DMS53 treated with DMSO at 0.1 percent for 48 hours (cell line): ENCODE data around the gene GABRB2.

Experiments used
- DNase-seq: peaks from one replicate; lab custom pipeline; 2025; ENCODE audit not compliant: unreplicated experiment; lab: John Stamatoyannopoulos, UW

GABRB2 gene

GRCh38 chr5:161481922-161482321, 64.6 kb downstream of the GABRB2 start:
- no peak for DNase-seq

GRCh38 chr5:161471211-161471950, 75.1 kb downstream of the GABRB2 start:
- DNase-seq, result no peak

DNA sequence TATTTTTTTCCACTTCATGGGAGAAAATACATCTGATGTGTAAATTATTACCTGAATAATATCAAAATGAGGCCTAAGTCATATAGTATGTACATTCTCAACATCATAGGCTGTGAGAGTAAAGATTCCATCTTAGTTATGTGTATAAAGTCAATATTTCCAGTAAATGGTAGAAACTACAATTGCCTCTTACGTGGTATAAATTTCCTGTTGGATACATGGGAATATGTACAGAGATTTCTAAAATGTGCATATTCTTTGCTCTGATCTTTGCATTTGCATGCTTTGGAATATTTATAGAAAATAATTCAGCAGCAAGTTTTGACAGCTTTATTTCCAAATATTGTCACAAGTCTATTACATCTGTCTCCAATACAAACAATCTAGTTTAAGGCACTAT, 78.8 kb downstream of the GABRB2 start:
- DNase-seq, result no peak

- no peak for DNase-seq
Measured at GRCh38 chr5:161460741-161461140, 85.8 kb downstream of the GABRB2 start.

DNA sequence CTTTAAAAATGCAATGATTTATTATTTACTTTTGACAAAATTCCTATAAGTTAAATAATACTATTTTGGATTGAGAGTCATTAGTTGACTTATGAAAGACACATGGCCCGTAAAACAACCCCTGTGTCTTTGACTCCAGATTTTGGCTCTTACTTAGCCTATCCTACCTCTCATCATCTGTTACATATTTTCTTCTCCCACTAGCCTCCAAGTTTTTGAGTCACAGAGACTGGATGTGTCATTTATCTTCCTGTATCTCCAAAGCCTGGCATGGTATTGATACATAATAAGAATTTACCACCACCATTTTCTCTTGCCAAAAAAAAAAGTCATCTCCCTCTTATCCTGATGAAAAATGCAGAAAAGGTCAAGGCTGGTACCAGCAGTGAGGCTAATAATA, 99.9 kb downstream of the GABRB2 start:
- no peak for DNase-seq

DNA sequence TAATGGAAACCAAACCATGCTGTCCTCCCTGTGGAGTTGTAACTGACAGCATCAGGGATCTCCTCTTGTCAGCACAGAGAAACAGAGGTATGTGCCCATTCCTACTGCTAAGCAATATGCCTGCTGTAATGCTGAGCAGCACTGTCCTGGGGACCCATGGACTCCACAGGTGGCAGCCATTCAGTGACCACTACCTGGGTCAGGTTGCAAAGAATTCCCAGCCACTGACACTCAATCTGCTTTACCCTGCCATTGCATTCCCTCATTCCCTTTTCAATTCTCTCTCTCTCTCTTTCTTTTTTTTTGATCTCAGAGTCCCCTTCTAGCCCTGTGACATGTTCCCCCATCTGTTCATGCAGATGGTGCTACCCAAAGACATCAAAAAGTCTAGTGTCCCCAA, 104.1 kb downstream of the GABRB2 start:
- no peak for DNase-seq

DNA sequence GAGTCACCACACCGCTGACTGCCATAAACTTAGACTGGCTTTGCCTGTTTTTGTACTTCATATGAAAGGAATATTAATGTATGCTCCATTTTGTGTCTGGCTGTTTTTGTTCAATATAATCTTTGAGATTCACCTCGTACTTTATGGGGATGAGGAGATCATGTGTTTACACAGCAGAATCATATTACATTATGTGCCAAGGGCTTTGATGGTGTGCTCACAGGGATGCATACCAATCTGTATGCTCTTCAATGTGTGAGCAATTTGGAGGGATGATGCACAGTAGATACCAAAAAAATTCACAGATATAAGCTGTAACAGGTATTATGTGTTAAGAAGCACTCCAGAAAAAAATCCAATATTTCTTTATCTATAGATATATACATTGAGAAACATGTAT, 113.7 kb downstream of the GABRB2 start:
- DNase-seq, result peak; percentile 70

DNA sequence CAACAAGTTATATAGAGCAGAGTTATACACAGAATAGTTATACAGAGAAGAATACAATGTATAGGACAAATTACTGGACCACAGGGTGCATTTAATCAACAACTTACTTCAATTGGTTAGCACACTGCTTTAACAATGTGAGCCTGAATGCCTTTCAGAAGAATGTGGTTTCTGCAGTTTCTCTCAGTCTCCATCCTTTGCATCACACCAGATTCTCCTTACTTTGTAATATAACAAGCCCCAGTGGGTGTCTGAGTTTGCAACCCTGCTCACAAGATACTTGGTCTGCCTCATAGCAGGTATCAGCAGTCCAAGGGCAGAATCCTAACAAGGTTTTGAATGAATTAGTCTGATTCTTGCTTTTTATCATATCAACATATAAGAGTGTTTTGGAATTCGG, 114.6 kb downstream of the GABRB2 start:
- no peak for DNase-seq

DNA sequence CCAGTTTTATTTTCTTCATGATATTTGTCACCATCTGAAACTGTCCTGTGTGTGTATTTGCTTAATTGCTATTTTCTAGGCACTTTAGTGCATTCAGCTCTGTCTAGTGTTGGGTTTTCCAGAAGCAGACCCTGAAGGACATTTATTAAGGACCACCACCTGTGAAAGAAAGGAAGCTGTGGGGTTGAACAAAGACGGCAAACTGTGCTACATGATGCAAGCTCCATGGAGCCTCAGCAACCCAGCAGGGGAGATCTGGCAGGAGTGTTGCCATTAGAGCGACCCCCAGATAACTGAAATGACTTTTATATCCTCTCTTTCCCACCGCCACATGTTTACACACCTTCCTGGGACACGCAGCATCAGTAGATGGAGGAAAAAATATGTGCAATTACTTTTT, 125.5 kb downstream of the GABRB2 start:
- no peak for DNase-seq

DNA sequence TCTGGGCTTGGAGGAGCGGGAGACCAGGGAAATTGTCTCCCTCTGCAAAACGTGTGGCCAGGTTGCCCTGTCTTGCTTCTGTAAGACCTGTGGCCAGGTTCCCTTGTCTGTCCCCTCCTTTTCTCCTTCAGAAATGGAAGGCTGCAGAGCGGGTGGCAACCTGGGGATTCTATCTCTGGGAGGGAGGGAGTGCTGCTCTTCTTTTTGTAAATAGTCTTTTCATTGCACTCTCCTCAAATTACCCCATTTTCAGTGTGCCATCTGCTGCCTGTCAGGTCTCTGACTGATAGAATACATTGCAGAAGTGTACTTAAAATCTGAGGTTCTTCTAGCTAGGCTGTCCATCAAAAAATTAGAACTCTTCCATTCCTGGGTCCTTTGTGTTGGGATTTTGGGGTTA, 126.0 kb downstream of the GABRB2 start:
- no peak for DNase-seq

- no peak for DNase-seq
Measured at GRCh38 chr5:161414896-161415295, 131.6 kb downstream of the GABRB2 start.

GRCh38 chr5:161414037-161414436, 132.5 kb downstream of the GABRB2 start:
- no peak for DNase-seq

- no peak for DNase-seq
Measured at GRCh38 chr5:161412792-161413191, 133.7 kb downstream of the GABRB2 start.

GRCh38 chr5:161411156-161411555, 135.4 kb downstream of the GABRB2 start:
- no peak for DNase-seq

GRCh38 chr5:161410640-161411039, 135.9 kb downstream of the GABRB2 start:
- DNase-seq, result no peak

DNA sequence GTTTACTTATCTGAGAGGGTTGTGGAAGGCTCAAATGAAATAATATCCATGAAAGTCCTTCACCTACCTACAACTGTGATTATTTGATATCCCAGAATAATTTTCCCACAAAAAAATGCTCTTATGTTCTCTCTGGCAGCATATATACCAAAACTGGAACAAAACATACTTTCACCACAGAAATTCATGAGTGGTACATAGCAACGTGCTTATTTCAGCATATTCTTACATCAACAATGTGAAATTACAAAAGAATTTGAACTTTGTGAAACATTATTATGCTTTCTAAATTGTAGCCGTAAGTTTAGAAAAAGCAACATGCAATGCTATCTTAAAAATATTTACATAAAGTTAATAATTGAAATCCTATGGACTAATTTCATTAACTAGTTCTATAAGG, 137.1 kb downstream of the GABRB2 start:
- no peak for DNase-seq

DNA sequence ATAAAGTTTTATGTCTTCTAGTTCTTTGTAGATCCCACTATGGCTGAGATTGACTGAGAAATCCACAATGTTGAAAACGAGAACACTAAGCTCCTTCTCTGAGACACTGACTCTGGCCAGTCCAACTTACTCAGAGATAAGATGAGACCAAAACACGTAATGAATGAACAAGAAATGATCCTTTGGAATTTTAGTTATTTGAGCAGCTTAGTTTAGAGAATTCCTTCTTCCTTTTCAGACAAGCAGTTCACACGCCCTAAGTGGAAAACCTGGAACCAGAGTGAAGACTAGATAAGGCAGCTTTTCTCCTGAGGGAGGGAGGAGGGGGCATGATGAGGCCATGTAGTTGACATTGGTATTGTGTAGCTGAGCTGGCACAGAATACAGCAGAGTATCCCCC, 139.6 kb downstream of the GABRB2 start:
- no peak for DNase-seq

DNA sequence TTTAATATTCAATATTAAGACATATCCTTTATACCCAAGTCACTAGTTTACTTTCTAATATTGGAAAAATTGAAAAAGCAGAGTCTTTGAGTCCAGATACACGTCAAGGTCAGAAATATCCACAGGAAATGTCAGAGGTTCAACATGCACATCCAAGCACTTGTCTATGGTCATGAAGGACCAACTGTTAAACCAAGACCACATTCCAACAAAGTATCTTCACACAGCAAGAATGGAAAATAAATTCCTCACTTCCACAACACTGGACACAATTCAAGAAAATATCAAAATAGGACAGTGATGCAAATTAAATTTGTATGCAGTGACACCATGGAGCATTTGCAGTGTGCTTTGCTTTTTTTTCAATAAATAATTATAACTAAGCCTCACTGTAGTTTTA, 142.5 kb downstream of the GABRB2 start:
- no peak for DNase-seq

GRCh38 chr5:161403121-161403520, 143.4 kb downstream of the GABRB2 start:
- no peak for DNase-seq

DNA sequence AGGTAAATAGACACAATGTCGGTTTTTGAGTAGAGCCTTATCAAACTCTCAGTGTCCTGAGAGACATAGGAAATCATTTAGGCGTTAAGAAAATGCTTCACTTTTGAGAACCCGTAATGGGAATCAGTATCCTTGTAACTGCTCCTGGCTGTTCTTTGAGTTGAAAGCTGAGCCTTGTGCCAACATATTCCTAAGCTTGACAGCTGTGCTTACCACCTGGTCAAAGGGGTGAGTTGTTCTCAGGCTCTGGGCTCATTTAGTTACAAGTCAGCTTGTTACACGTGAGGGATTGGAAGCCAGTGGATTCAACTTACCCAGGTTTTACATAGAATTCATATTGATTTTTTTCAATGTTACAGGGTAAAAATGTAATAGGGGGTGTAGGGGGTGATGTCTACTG, 145.9 kb downstream of the GABRB2 start:
- DNase-seq, result peak; percentile 15

DNA sequence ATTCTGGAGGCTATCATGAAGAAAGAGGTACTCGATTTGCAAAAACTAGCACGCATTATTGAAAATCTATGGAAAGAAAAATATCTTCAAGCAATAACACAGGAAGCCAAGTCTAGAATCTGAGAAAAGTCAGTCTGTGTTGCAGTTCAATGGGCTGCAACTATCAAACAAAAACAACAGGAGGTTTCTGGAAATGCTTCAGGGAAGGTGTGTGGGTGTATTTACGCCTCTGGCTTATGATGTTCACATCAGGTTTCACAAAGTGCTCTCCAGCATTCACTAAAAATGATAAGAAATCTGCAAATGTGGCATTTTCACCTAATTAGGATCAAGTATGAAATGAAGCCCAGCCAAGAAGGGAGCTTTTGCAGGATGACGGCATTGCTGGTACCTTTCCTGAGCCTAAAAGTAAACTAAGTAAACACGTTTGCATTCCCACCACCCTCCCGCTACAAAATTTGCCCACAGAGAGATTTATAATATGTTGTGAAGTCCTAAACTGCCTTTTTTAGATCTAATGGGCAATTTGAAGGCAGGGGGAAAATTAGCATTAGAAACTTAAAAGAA, 146.4 kb downstream of the GABRB2 start:
- no peak for DNase-seq

DNA sequence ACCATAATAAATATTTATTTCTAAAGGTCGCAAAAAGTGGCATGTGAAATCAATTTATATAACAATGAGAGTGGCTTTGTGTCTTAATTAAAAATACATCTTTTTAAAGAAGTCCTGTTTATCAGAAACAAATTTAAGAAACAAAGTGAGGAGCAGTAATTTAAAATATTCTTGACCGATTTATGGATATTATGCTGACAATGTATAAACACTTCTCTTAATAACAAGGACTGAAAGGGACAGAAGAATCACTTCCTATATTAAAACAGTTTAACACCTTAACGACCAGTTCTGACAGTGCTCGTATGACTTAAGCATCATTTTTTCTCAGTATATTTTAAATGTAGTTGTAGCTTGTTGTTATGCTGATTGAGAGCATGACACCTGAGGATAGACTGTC, 149.1 kb downstream of the GABRB2 start:
- no peak for DNase-seq

GRCh38 chr5:161396171-161396570, 150.4 kb downstream of the GABRB2 start:
- no peak for DNase-seq
